Measurements from ENCODE around the gene TCF4. TPM values are rescaled to one million over a fixed set of nuclear protein-coding genes. Genes with fewer than 3 reads are reported as not detected.

Gene TCF4
- total RNA-seq, 1 donor from 2014 or later, result 56.8 TPM

DNA sequence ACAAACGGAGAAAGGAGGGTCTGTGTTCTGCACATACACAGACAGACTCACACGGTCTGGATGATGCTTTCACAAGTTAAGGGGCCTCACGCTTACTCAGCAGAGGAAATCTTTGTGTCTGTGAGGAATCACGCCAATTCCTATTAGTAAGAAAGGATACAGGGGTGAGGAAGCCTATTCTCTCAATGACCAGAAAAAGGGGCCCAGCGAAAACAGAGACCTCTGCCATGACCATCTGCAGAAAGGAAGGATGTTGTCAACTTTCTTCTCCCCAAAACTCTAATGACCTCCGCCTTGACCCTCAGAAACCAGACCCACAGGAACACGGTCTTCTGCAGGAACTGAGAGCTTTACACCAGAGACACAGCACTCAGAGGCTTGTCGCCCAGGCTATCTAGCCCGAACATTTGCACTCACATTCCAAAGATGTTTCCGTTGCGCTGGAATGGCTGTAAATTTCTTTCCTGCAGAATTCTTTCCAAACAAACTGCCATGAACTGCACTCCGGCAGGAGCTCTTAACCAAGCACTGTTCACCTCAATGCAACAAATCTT lies 186.3 kb downstream of the TCF4 start:
- H3K9me3 Mint-ChIP-seq (ENCODE audit: low read depth), result peaks cover 11% of the 10 kb centered on the region

DNA sequence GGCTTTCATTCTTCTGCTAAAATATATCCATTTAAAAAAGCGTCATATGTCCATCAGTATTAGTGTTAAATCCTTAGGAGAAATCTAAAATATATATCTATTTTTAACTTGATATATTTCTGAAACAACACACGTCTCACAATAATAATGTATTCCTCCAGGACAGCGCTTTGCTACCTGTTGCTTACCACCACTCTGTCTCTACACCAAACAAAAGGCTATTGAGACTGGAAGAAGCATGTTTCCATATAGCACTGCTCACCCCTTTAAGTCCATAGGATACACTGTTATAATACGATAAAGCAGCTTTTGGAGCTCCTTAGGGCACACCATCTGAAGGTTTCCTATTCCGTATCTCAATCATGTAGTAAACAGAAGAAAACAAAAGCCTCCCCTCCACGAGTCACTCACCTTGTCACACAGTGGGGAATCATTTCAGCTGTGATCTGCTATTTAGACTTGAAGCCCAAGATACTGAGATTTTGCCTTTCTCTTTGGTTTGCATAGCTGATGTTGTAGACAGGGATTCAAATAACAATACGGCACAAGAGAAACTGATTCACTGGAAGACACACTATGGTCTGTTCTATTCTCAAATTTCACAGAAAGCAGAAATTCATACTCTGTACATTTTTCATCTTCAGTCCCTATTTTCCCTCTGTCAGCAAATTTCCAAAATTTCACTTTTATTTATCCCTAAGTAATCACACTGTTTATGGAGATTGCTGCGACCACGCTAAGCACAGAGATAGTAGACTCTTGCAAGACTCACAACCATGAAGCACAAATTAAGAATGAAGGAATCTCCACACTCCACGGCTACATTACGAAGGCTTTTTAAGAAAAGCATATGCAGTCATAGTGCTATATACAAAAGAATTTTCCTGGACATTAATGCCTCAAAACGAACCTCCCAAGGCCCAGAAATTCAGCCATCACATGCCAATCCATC lies 187.1 kb downstream of the TCF4 start:
- DNase-seq (ENCODE audit: low spot score, unreplicated experiment), result no peak
- Mint-ChIP-seq H3K36me3 (ENCODE audit: insufficient read depth) (peaks cover 7% of the 10 kb centered on the region), H3K9me3 (ENCODE audit: low read depth) (peaks cover 11% of the 10 kb centered on the region), H3K27ac (peak overlapping the region; percentile 76), H3K4me1 (ENCODE audit: low read depth) (peaks cover 37% of the 10 kb centered on the region), H3K4me3 (ENCODE audit: low read depth) (no peak overlapping the region), H3K27me3 (no peaks in the 10 kb centered on the region)
- TF ChIP-seq, protein P1, sequence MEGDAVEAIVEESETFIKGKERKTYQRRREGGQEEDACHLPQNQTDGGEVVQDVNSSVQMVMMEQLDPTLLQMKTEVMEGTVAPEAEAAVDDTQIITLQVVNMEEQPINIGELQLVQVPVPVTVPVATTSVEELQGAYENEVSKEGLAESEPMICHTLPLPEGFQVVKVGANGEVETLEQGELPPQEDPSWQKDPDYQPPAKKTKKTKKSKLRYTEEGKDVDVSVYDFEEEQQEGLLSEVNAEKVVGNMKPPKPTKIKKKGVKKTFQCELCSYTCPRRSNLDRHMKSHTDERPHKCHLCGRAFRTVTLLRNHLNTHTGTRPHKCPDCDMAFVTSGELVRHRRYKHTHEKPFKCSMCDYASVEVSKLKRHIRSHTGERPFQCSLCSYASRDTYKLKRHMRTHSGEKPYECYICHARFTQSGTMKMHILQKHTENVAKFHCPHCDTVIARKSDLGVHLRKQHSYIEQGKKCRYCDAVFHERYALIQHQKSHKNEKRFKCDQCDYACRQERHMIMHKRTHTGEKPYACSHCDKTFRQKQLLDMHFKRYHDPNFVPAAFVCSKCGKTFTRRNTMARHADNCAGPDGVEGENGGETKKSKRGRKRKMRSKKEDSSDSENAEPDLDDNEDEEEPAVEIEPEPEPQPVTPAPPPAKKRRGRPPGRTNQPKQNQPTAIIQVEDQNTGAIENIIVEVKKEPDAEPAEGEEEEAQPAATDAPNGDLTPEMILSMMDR (IDR thresholded peaks at IDR 0.05; ENCODE audit: unreplicated experiment), result no peak

More for the DNA sequence above, 186.3 kb downstream of the TCF4 start:
- Mint-ChIP-seq H3K4me1 (ENCODE audit: low read depth) (peaks cover 44% of the 10 kb centered on the region), H3K4me3 (ENCODE audit: low read depth) (peak overlapping the region; percentile 11), H3K36me3 (ENCODE audit: insufficient read depth) (peaks cover 7% of the 10 kb centered on the region), H3K27me3 (no peaks in the 10 kb centered on the region), H3K27ac (peak overlapping the region; percentile 76)
- TF ChIP-seq, protein P1 (IDR thresholded peaks at IDR 0.05; ENCODE audit: unreplicated experiment), result no peak
- peak; percentile 14 for DNase-seq (ENCODE audit: low spot score, unreplicated experiment)

DNA sequence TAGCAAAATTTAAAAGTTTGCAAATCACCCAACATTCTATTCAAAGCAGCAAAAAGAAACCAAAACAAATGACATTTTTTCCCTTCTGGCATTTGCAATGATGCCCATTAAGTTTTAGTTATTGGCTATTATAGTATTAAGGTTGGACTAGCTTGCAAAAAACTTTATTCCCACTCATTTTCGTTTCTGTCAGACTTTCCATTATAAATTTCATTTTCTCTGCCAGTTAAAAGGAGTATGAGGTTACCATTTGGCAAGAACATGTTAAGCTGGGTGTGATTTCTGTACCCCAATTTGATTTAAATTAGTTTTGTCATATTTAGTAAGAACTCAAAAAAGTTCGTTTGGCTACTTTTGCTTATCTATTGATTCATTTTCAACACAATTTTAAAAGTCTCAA lies 187.9 kb downstream of the TCF4 start:
- H3K36me3 Mint-ChIP-seq (ENCODE audit: insufficient read depth), result peaks cover 7% of the 10 kb centered on the region
- peaks cover 30% of the 10 kb centered on the region for H3K4me1 Mint-ChIP-seq (ENCODE audit: low read depth)
- TF ChIP-seq, protein P1 (IDR thresholded peaks at IDR 0.05; ENCODE audit: unreplicated experiment), result no peak
- H3K4me3 Mint-ChIP-seq (ENCODE audit: low read depth), result no peak overlapping the region
- H3K27me3 Mint-ChIP-seq, result no peaks in the 10 kb centered on the region
- no peak overlapping the region for H3K27ac Mint-ChIP-seq
- peaks cover 11% of the 10 kb centered on the region for H3K9me3 Mint-ChIP-seq (ENCODE audit: low read depth)
- no peak for DNase-seq (ENCODE audit: low spot score, unreplicated experiment)

DNA sequence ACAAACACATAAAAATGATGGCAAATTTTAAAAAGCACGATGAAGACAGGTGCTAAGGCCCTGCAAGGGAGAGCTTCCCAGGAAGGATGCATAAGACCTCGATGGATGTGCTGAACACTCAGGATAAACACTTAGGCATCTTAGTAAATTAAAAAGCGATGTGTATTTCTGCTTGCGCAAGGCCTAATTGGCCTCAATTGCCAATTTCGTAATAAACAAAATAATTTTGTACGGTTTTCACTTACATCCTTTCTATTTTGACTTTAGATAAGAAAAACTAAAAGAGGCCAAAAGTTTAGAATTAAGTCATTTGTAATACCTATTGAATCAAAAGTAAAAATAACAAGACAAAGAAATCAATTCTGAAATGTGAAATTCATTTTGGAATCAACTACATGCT lies 189.1 kb downstream of the TCF4 start:
- Mint-ChIP-seq H3K36me3 (ENCODE audit: insufficient read depth) (peaks cover 4% of the 10 kb centered on the region), H3K9me3 (ENCODE audit: low read depth) (peaks cover 5% of the 10 kb centered on the region), H3K27ac (no peak overlapping the region), H3K4me1 (ENCODE audit: low read depth) (peaks cover 27% of the 10 kb centered on the region), H3K4me3 (ENCODE audit: low read depth) (no peak overlapping the region), H3K27me3 (no peaks in the 10 kb centered on the region)
- no peak for DNase-seq (ENCODE audit: low spot score, unreplicated experiment)
- TF ChIP-seq, protein P1 (IDR thresholded peaks at IDR 0.05; ENCODE audit: unreplicated experiment), result no peak

DNA sequence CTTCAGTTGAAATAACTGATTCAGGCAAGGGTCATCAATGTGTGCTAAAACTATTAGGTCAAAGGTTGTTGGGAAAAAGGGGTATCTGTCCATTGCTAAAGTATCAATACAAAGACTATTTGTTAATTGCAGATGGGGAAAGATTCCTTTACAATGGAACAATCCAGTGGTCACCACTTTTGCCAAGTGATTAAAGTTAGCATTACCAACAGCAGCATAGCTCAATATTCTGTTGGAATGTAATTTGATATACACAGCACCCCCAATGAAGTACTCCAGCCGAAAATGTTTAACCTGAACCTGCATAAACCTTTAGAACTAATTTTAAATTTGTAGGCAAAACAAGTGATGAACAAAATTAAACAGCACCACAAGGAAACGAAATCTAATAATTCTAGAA lies 191.0 kb downstream of the TCF4 start:
- Mint-ChIP-seq H3K36me3 (ENCODE audit: insufficient read depth) (peaks cover 2% of the 10 kb centered on the region), H3K4me3 (ENCODE audit: low read depth) (no peak overlapping the region), H3K27me3 (no peaks in the 10 kb centered on the region), H3K27ac (no peak overlapping the region), H3K4me1 (ENCODE audit: low read depth) (peaks cover 15% of the 10 kb centered on the region), H3K9me3 (ENCODE audit: low read depth) (no peaks in the 10 kb centered on the region)
- DNase-seq (ENCODE audit: low spot score, unreplicated experiment), result no peak
- TF ChIP-seq, protein P1 (IDR thresholded peaks at IDR 0.05; ENCODE audit: unreplicated experiment), result no peak
